GM18507 (cell line): ENCODE measurements around the gene EOGT.

Experiments used
- DNase-seq: peaks from one replicate; pipeline ENCODE4 v3.0.0; 2011; ENCODE audit warnings: low read depth; ENCODE audit not compliant: insufficient read length; ENCODE audit errors: extremely low spot score
- FAIRE-seq: peaks from 2 replicates; lab custom pipeline; 2011; peaks lifted over from hg19 to GRCh38; lab: Jason Lieb, UNC

Gene EOGT

GRCh38 chr3:69011096-69011730 is 2.3 kb downstream of the EOGT start:
- DNase-seq (no peak), FAIRE-seq (no peak)

- no peak for DNase-seq
- no peak for FAIRE-seq
Measured at GRCh38 chr3:69009559-69010410, 3.7 kb downstream of the EOGT start.

GRCh38 chr3:69008980-69009379 is 4.5 kb downstream of the EOGT start:
- DNase-seq (no peak), FAIRE-seq (peak; percentile 56)

- DNase-seq (no peak), FAIRE-seq (no peak)
Measured at GRCh38 chr3:69005791-69006482, 7.5 kb downstream of the EOGT start.

GRCh38 chr3:69005071-69005790 is 8.3 kb downstream of the EOGT start:
- FAIRE-seq, result no peak
- DNase-seq, result no peak

DNA sequence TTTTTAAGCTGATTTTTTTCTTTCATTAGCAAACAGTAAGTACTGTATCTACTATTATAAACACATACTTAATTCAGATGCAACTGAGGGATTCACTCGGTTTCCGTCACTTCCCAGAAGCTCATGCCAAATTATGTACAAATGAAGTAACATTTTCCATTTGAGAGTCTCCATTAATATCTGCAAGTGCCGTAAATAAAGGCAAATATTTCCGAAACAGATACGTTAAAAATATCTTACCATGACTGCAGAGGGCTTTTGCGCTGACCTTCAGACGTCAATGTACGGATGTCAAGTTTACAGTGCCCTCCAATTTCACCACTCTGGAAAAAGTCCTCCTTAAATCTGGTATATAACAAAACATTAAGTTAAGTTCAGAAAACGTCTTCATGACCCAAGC is 9.3 kb downstream of the EOGT start:
- no peak for DNase-seq
- FAIRE-seq, result no peak

- FAIRE-seq (no peak), DNase-seq (no peak)
Measured at GRCh38 chr3:68999605-69000004, 13.9 kb downstream of the EOGT start.

GRCh38 chr3:68999158-68999557 is 14.3 kb downstream of the EOGT start:
- DNase-seq (no peak), FAIRE-seq (no peak)

GRCh38 chr3:68997887-68998286 is 15.6 kb downstream of the EOGT start:
- peak; percentile 48 for FAIRE-seq
- no peak for DNase-seq

GRCh38 chr3:68996356-68996995 is 17.0 kb downstream of the EOGT start:
- FAIRE-seq (no peak), DNase-seq (no peak)

DNA sequence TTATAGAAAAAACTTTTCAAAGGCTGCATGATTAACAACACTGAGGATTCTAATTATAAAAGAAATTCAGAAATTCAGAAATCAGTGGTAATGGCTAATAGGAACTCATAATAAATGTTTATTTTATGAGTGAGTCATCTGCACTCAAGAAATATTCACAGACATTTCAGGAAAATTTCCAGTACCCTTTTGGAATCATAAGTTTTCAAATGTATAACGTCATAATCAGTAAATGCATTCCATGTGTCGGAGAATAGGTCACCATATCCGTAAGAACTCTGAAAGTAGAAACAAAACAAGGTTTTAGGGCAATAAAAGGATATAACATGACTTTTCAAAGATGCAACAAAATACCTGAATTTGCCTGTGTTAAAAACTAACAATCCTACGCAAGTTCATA is 24.7 kb downstream of the EOGT start:
- FAIRE-seq (no peak), DNase-seq (no peak)

DNA sequence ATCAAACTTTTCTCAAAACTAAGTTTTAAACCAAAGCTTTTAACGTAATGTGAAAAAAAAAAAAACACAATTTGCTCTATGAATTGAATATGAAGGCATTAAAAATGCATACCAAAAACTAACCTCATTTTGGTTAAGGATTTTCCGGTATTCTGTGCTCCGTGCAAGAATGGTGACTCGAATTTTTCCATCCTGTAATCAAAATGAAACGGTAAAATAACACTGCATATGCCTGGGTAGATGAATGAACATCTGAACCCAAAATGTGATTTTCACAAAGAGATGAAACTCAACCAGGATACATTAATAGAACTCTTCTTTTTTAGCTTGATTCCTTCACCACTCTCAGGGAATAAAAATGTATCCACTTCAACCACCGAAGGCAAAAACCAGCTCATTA is 26.2 kb downstream of the EOGT start:
- no peak for FAIRE-seq
- DNase-seq, result no peak

GRCh38 chr3:68986496-68987208 is 26.8 kb downstream of the EOGT start:
- DNase-seq (no peak), FAIRE-seq (no peak)

DNA sequence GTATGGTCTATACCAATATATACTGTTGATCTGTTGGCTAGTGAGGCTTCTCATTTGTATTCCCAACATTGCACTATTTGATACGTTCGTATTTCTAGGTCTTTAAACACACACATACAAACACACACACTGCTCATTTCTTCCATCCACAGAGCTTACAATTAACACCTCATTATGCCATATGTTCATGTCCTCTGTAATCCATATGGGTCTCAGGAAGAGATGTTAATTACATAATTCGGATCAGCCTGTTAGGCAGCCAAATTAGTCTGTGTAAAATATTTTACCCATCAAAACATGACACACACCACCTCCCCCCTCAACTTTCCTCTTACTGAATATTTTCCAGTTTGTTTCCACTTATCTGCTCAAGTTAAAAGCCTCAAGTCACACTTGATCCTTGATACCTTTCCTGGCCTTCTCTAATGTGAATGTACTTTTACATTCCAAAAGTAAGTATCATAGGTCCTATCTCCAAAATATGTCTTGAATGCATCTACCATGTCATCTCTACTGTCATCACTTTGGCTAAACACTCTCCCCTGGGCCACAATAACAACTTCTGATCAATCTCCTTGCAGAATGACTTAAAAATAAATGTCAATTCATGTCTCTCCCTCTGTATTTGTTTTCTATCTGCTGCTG is 28.2 kb downstream of the EOGT start:
- DNase-seq (no peak), FAIRE-seq (no peak)

GRCh38 chr3:68984011-68984530 is 29.4 kb downstream of the EOGT start:
- DNase-seq, result no peak

GRCh38 chr3:68977486-68978167 is 35.9 kb downstream of the EOGT start:
- DNase-seq, result no peak
- no peak for FAIRE-seq

More at GRCh38 chr3:68984011-68984530, 29.4 kb downstream of the EOGT start:
- FAIRE-seq, result no peak

GRCh38 chr3:68974711-68975110 is 38.8 kb downstream of the EOGT start:
- DNase-seq (no peak), FAIRE-seq (no peak)

DNA sequence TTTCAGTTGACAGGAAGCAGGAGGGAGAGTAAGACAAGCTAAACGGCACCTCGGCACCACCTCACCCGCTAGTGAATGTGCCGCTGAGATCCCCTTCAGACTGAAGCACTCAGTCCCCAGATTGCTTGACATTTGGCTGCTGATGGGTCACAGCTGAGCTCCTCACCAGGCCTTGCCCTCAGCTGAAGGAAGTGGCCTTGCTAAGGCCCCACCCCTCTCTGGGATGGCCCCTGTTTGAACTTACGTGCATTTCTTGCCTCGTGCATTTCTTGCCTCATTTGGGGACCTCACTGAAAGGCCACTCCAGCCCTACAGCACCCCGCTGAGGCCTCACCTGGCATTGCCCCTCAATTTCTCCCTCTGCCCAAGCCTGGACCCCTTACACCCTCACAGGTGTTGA is 39.8 kb downstream of the EOGT start:
- DNase-seq, result no peak
- FAIRE-seq, result no peak
